K562 (cell line): ENCODE measurements around the gene WFDC6. TPM values are rescaled to one million over a fixed set of nuclear protein-coding genes. Genes with fewer than 3 reads are reported as not detected.

ENCODE experiments used
- ATAC-seq: fragments of 200-7000 bp; cut with Tn5 transposase; 3 replicates; pipeline ENCODE4 v1.9.1; 2020; ENCODE audit warnings: moderate library complexity
- BruUV-seq: library from RNA; stranded (reverse); fragments of 400-500 nt; replicated peaks from 2 replicates; lab custom pipeline; 2021; lab: Mats Ljungman, UMichigan
- CTCF ChIA-PET: fragments of 300-600 bp; formaldehyde crosslinking; extraction: SDS; loops from one replicate; lab custom pipeline; 2021; ENCODE audit warnings: low intra/inter-chr PET ratio; lab: Yijun Ruan, JAX
- POLR2A ChIA-PET: fragments of 300-600, 350-650 bp; sonication (Branson Sonifier 250); formaldehyde crosslinking; extraction: SDS; loops from one replicate; lab custom pipeline; 2021; ENCODE audit warnings: antibody characterized with exemption, inconsistent platforms; lab: Yijun Ruan, JAX
- DNase-seq, 4 experiments: peaks; one replicate each; pipeline versions ENCODE4 v3.0.0 to v3.0.0-alpha.2; 2011 to 2018; ENCODE audit warnings: low spot score in 3 of 4, mixed read lengths in 3 of 4; ENCODE audit errors: extremely low read depth in 1 of 4
- FAIRE-seq: peaks from 2 replicates; lab custom pipeline; 2011; peaks lifted over from hg19 to GRCh38; lab: Jason Lieb, UNC
- H2AFZ ChIP-seq: 2 replicates; pipeline ENCODE4 v1.6.0; 2011; ENCODE audit warnings: low read depth, low read length, control low read depth, inconsistent platforms
- H3K27ac ChIP-seq: fragments of 200-600 bp; 3 replicates; pipeline ENCODE4 v1.8.0; 2011; ENCODE audit warnings: low read depth, mild to moderate bottlenecking, control low read depth, inconsistent platforms, low read length, moderate library complexity, mixed read lengths; ENCODE audit errors: extremely low read depth
- H3K27me3 ChIP-seq, 2 experiments: fragments of 300-600 bp in 1 of 2; 2 replicates in 1 of 2; 3 replicates in 1 of 2; pipeline versions ENCODE4 v1.6.0 to v1.8.0; 2011; ENCODE audit warnings: inconsistent platforms in 2 of 2, low read length in 2 of 2, mild to moderate bottlenecking in 1 of 2, mixed read lengths in 1 of 2, moderate library complexity in 1 of 2; ENCODE audit not compliant: control insufficient read depth in 2 of 2, insufficient read depth in 2 of 2
- H3K36me3 ChIP-seq: fragments of 300-600 bp; 3 replicates; pipeline ENCODE4 v1.8.0; 2011; ENCODE audit warnings: mild to moderate bottlenecking, low read length, inconsistent platforms; ENCODE audit not compliant: control insufficient read depth, insufficient read depth
- H3K4me1 ChIP-seq, 2 experiments: fragments of 200-600 bp in 1 of 2; replicated peaks in 1 of 2; 2 replicates in 1 of 2; 3 replicates in 1 of 2; pipeline versions ENCODE4 v1.5.1 to v1.8.0; 2011; ENCODE audit warnings: inconsistent platforms in 2 of 2, low read length in 2 of 2, mild to moderate bottlenecking in 1 of 2, mixed read lengths in 1 of 2, moderate library complexity in 1 of 2; ENCODE audit not compliant: control insufficient read depth in 2 of 2, insufficient read depth in 2 of 2
- H3K4me2 ChIP-seq: 2 replicates; pipeline ENCODE4 v1.6.1; 2011; ENCODE audit warnings: low read length, control low read depth, inconsistent platforms, mixed read lengths; ENCODE audit not compliant: insufficient read depth
- H3K4me3 ChIP-seq: fragments of 200-600 bp; sonication (generic), shearing (Covaris generic); 2 replicates; pipeline ENCODE4 v1.5.1; 2016; ENCODE audit warnings: control low read depth, inconsistent platforms
- H3K79me2 ChIP-seq: fragments of 200-600 bp; 3 replicates; pipeline ENCODE4 v1.8.0; 2011; ENCODE audit warnings: low read length, inconsistent platforms; ENCODE audit not compliant: control insufficient read depth, insufficient read depth
- H3K9ac ChIP-seq, 2 experiments: 2 replicates each; pipeline versions ENCODE4 v1.6.0 to v1.6.1; 2011; ENCODE audit warnings: low read depth in 2 of 2, low read length in 2 of 2, control low read depth in 1 of 2, inconsistent platforms in 1 of 2, mild to moderate bottlenecking in 1 of 2, mixed read lengths in 1 of 2; ENCODE audit not compliant: insufficient read depth in 1 of 2
- H3K9me1 ChIP-seq: one replicate; pipeline ENCODE4 v1.6.0; 2011; ENCODE audit warnings: inconsistent platforms, mild to moderate bottlenecking, low read length, moderate library complexity; ENCODE audit not compliant: control insufficient read depth, insufficient read depth
- H3K9me3 ChIP-seq: replicated peaks from 2 replicates; pipeline ENCODE4 v1.5.1; 2011; ENCODE audit warnings: low read depth, low read length, inconsistent platforms; ENCODE audit not compliant: control insufficient read depth, insufficient read depth
- H4K20me1 ChIP-seq: replicated peaks from 2 replicates; pipeline ENCODE4 v1.6.1; 2011; ENCODE audit warnings: low read length, inconsistent platforms, mixed read lengths; ENCODE audit not compliant: control insufficient read depth, insufficient read depth
- GABPB2 ChIP-seq: fragments of 250-450 bp; sonication (Bioruptor Pico); conservative IDR thresholded peaks from 2 replicates; pipeline ENCODE4 v1.5.1; 2021; ENCODE audit warnings: mild to moderate bottlenecking
- SP1 ChIP-seq: sonication (generic); formaldehyde crosslinking; IDR thresholded peaks from 2 replicates; pipeline ENCODE4 v1.8.1; 2022; ENCODE audit warnings: mild to moderate bottlenecking, missing genetic modification reagents
- ZNF316 ChIP-seq: fragments of 450-650 bp; IDR thresholded peaks from 2 replicates; pipeline ENCODE4 v1.6.1; 2016
- WGBS: fragments of 100-300 bp; shearing (Covaris generic); methylation state at CpG from one replicate; pipeline ENCODE4 v1.1.6; 2016; ENCODE audit warnings: low coverage, mixed read lengths; ENCODE audit not compliant: insufficient coverage; ENCODE audit errors: missing lambda C conversion rate; 5-methylcytosine and 5-hydroxymethylcytosine counted together
- in situ Hi-C: fragments of 300-500 bp; cut with MboI; formaldehyde crosslinking; loops from 4 replicates; pipeline ENCODE4 v1.15.0; 2018; ENCODE audit warnings: inconsistent platforms, mixed read lengths
- intact Hi-C: fragments of 100-400 bp; cut with micrococcal nuclease; formaldehyde crosslinking; loops from 2 replicates; pipeline ENCODE4 v1.14.2; 2022
- polyA plus RNA-seq, 8 experiments: library from polyadenylated mRNA; depleted of rRNA in 4 of 8; stranded (reverse) in 5 of 8; unstranded in 3 of 8; fragments of >200 nt; fragmentation: Nextera tagmentation in 2 of 8; fragmentation: Illumina TruSeq in 1 of 8; extraction: Ambion mirVana in 2 of 8; extraction: Trizol in 1 of 8; gene quantifications; 2 replicates each; pipeline versions ENCODE4 v1.2.1 to v1.2.3, GENCODE V29; 2011 to 2014; ENCODE audit warnings: inconsistent platforms in 1 of 8, missing spikeins in 1 of 8
- total RNA-seq, 7 experiments: library from RNA; depleted of rRNA in 6 of 7; stranded (reverse); fragments of >200 nt in 6 of 7; fragmentation: Illumina TruSeq in 2 of 7; extraction: Trizol in 2 of 7; gene quantifications; 2 replicates each; pipeline versions ENCODE4 v1.2.1 to v1.2.3, GENCODE V29; 2011 to 2021; ENCODE audit warnings: low replicate concordance in 1 of 7
- TF ChIP-seq, protein P1 (sequence below): fragments of 250-450 bp; sonication (Bioruptor Pico); IDR thresholded peaks from 2 replicates; pipeline ENCODE4 v1.4.0; 2020

The WFDC6 gene
- total and polyA plus RNA-seq, 9 of the 15 experiments (the other 6 are each of a cell fraction or from before 2014, with no cell fraction given) = not detected

DNA sequence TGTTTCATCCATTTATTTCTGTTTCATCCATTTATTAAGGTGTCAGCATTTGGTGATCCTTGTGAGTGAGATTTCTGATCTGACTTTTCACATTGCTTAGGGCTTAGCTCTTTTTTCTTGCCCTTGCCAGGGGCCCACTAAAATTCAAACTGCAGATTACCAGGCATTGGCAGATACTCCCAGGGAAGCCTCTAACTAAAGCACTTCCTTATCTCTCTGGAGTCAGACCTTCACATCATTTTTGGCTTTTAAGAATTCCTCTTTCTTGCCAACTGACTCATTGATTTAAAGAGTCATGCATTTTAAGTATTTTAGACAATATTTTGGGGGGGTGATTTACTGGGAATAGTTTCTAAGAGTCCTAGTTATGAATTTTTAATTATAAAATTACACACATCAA is 42.4 kb upstream of the WFDC6 start:
- H3K79me2 ChIP-seq = no peaks in the 10 kb centered on the region
- no peak overlapping the region for H3K9ac ChIP-seq
- H2AFZ ChIP-seq = no peak overlapping the region
- ATAC-seq (no peak), DNase-seq (no peak), FAIRE-seq (no peak)
- TF ChIP-seq ZNF316 (0 out of 2 replicates have a peak, but pooled peaks have one; percentile 20), SP1 (no peak)
- no peaks in the 10 kb centered on the region for H4K20me1 ChIP-seq
- intact Hi-C loops = no loop called here
- H3K36me3 ChIP-seq = no peaks in the 10 kb centered on the region
- H3K27me3 ChIP-seq = peaks cover 7 to 12% of the 10 kb centered on the region in 2 experiments; a peak in 3 of 5 replicates
- H3K9me3 ChIP-seq = no peaks in the 10 kb centered on the region
- ChIA-PET CTCF (interaction anchor here (0.6 kb wide), 1 partner anchor 504 kb away, joined by 3 read pairs; no protein-coding TSS in a partner anchor), POLR2A (no interaction called here)
- no peak overlapping the region for H3K4me2 ChIP-seq
- no peaks in the 10 kb centered on the region for H3K9me1 ChIP-seq
- BruUV-seq = no TSS peak
- H3K27ac ChIP-seq = no peak overlapping the region
- no peak overlapping the region for H3K4me3 ChIP-seq
- in situ Hi-C loops = no loop called here
- H3K4me1 ChIP-seq = no peaks in the 10 kb centered on the region

DNA sequence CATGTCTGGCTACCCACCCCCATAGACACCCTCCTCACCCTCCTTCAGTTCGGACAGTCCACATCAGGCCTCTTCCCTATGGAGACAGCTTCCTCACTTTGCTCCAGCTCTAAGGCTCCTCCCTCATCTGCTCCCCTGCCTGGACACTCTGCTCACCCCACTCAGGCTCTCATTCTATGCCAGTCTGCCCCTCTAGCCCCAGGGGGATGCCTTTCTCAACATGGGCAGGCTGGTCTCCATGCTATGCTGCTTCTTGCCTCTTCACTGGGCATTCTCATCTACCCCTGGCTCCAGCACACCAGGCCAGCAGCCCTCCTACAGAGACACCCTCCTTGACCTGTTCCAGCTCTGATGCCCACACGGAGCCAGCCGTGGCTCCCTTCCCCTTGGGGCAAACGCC is 39.9 kb upstream of the WFDC6 start, which contains the start of gene WFDC8:
Gene WFDC8, minus strand, starts transcription at position 101 of the 400 bp plus-strand sequence. Its CDS starts 37 bp downstream, at position 64.
- Histone ChIP-seq H4K20me1 (no peaks in the 10 kb centered on the region), H3K4me1 (no peaks in the 10 kb centered on the region), H3K9me3 (no peaks in the 10 kb centered on the region), H3K9me1 (no peaks in the 10 kb centered on the region), H3K4me3 (no peak within 1 kb of the TSS), H3K27ac (no peak within 1 kb of the TSS), H2AFZ (no peak within 1 kb of the TSS), H3K79me2 (no peaks in the 10 kb centered on the region), H3K9ac (no peak within 1 kb of the TSS), H3K27me3 (peaks cover 8 to 12% of the 10 kb centered on the region in 2 experiments; a peak in 3 of 5 replicates), H3K4me2 (no peak within 1 kb of the TSS), H3K36me3 (no peaks in the 10 kb centered on the region)
- in situ Hi-C loops (no loop called here), intact Hi-C loops (no loop called here)
- ATAC-seq = no peak
- no peak for DNase-seq
- POLR2A ChIA-PET = no interaction called here
- no peak for FAIRE-seq
- BruUV-seq = no TSS peak
- CTCF ChIA-PET = no interaction called here
- 0% methylated on average over 2 of the region's 4 CpGs for WGBS
- TF ChIP-seq, protein P1, sequence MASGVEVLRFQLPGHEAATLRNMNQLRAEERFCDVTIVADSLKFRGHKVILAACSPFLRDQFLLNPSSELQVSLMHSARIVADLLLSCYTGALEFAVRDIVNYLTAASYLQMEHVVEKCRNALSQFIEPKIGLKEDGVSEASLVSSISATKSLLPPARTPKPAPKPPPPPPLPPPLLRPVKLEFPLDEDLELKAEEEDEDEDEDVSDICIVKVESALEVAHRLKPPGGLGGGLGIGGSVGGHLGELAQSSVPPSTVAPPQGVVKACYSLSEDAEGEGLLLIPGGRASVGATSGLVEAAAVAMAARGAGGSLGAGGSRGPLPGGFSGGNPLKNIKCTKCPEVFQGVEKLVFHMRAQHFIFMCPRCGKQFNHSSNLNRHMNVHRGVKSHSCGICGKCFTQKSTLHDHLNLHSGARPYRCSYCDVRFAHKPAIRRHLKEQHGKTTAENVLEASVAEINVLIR (CRISPR knock-in tag) = no peak
- no peak for TF ChIP-seq GABPB2 (CRISPR knock-in tag)
